AG04449 (cell line): ENCODE data around the gene ZNF594.

Experiments used
- CTCF ChIA-PET: fragments of 350-600 bp; formaldehyde crosslinking; extraction: SDS; loops from one replicate; lab custom pipeline; 2021; ENCODE audit warnings: antibody characterized with exemption; lab: Yijun Ruan, JAX
- POLR2A ChIA-PET: fragments of 400-600, 350-600 bp; formaldehyde crosslinking; extraction: SDS; loops from one replicate; lab custom pipeline; 2020; ENCODE audit warnings: antibody characterized with exemption, inconsistent platforms; lab: Yijun Ruan, JAX
- DNase-seq: peaks from one replicate; pipeline ENCODE4 v3.0.0-alpha.2; 2010; ENCODE audit warnings: low read depth, low spot score
- H3K4me3 ChIP-seq: 2 replicates; pipeline ENCODE4 v1.5.1; 2011; ENCODE audit warnings: low read depth, mild to moderate bottlenecking, control low read depth, low read length
- CTCF ChIP-seq: IDR thresholded peaks from one replicate; pipeline ENCODE4 v1.5.1; 2011; ENCODE audit warnings: mild to moderate bottlenecking, moderate library complexity, low read length, control low read depth, inconsistent platforms; ENCODE audit not compliant: insufficient read depth; ENCODE audit errors: missing control alignments

The ZNF594 gene

DNA sequence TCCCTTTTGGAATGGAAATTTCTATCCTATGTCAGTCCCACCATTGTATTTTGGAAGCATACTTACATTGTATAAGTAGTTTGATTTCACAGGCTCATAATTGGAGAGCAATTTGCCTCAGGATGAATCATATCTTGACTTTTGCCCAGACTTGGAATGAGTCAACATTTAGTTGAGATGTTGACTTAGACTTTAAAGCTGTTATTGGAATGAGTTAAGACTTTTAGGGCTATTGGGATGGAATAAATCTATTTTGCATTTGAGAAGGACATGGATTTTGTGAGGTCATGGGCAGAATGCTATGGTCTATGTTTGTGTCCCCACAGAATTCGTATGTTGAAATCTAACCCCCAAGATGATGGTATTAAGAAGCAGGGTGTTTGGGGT lies 12.2 kb upstream of the ZNF594 start:
- TF ChIP-seq CTCF = no peak
- DNase-seq = no peak
- no peak overlapping the region for H3K4me3 ChIP-seq
- ChIA-PET POLR2A (no interaction called here), CTCF (interaction anchor here (2.0 to 3.0 kb wide), 2 partner anchors 11 to 34 kb away, joined by 10 to 24 read pairs; partner anchors contain the start of gene ZNF594)

GRCh38 chr17:5203178-5203907 lies 11.7 kb upstream of the ZNF594 start:
- TF ChIP-seq CTCF = no peak
- CTCF ChIA-PET = interaction anchor here (0.8 to 3.0 kb wide), 4 partner anchors 9 to 236 kb away, joined by 3 to 24 read pairs (median 6); partner anchors contain the start of genes C1QBP and ZNF594
- DNase-seq = no peak
- no peak overlapping the region for H3K4me3 ChIP-seq
- POLR2A ChIA-PET = no interaction called here

DNA sequence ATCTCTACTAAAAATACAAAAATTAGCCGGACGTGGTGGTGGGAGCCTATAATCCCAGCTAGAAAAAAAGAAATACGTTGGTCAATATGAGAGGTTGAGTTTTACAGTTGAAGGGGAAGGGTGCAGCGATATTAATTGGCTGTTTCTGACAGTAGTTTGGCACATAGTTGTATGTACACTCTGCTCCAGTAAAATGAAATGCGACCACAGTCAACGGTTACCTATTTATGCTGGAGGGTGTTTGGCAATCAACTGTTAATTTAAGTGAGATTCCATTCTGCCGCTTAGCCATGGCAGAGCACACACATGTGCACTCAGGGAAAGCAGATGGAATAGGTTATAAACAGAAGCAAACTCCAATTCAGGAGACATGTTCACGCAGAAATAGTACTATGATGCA lies 9.3 kb upstream of the ZNF594 start:
- no peak overlapping the region for H3K4me3 ChIP-seq
- POLR2A ChIA-PET = no interaction called here
- TF ChIP-seq CTCF = no peak
- DNase-seq = no peak
- CTCF ChIA-PET = interaction anchor here (3.0 kb wide), 1 partner anchor 8 kb away, joined by 24 read pairs; the partner anchor contains the start of gene ZNF594

DNA sequence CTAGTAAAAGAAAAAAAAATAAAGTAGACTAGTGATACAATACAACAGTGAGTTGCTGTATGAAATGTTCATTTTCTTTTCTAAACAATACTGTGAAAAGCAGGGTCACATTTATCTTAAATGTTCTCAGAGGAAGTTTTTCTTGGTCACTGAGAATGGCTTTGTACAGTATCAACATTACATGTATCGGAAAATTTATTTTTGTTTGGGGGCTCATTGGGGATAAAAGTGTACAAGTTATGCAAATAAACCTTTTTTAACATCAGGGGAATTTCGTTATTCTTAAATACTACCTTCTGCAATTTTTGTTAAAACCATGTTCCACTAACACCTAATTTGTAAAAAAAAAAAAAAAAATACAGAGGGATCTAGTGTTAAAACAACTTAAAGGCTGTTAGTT lies 8.7 kb upstream of the ZNF594 start:
- ChIA-PET POLR2A (no interaction called here), CTCF (interaction anchor here (1.4 kb wide), 1 partner anchor 24 kb away, joined by 4 read pairs; no protein-coding TSS in a partner anchor)
- H3K4me3 ChIP-seq = no peak overlapping the region
- TF ChIP-seq CTCF = no peak
- no peak for DNase-seq

GRCh38 chr17:5198472-5198871 lies 6.8 kb upstream of the ZNF594 start:
- H3K4me3 ChIP-seq = no peak overlapping the region
- no peak for DNase-seq
- no peak for TF ChIP-seq CTCF
- ChIA-PET POLR2A (no interaction called here), CTCF (interaction anchor here (1.2 to 2.0 kb wide), 3 partner anchors 12 to 1243 kb away, joined by 4 to 8 read pairs (median 4); no protein-coding TSS in a partner anchor)

DNA sequence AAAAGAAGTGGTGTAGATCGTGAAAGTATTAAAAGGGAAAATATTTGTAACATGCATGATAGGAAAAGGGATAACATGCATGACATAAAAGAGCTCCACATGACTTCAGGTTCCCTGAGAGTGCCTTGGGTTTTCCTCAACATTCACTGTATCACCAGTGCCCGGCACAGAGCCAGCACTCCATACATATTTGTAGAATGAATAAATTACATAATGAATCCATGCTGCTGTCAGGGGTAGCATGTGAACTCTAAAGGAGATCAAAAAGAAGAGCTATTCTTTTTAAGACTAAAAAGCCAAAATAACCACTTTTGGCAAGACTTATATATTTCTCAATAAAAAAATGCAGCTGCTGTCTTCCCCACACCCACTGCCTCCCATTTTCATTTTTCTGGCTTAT lies 2.7 kb upstream of the ZNF594 start:
- DNase-seq = no peak
- CTCF ChIA-PET = interaction anchor here (1.0 to 4.5 kb wide), 4 partner anchors 8 to 245 kb away, joined by 3 to 30 read pairs (median 14); partner anchors contain the start of gene C1QBP

More for the DNA sequence above, 2.7 kb upstream of the ZNF594 start:
- POLR2A ChIA-PET = no interaction called here
- no peak overlapping the region for H3K4me3 ChIP-seq
- no peak for TF ChIP-seq CTCF
